ENCODE data around the gene PCSK1. TPM values are rescaled to one million over a fixed set of nuclear protein-coding genes. Genes with fewer than 3 reads are reported as not detected.

The PCSK1 gene
- total RNA-seq, 2 donors from 2014 or later: 0.52 to 4.0 TPM

DNA sequence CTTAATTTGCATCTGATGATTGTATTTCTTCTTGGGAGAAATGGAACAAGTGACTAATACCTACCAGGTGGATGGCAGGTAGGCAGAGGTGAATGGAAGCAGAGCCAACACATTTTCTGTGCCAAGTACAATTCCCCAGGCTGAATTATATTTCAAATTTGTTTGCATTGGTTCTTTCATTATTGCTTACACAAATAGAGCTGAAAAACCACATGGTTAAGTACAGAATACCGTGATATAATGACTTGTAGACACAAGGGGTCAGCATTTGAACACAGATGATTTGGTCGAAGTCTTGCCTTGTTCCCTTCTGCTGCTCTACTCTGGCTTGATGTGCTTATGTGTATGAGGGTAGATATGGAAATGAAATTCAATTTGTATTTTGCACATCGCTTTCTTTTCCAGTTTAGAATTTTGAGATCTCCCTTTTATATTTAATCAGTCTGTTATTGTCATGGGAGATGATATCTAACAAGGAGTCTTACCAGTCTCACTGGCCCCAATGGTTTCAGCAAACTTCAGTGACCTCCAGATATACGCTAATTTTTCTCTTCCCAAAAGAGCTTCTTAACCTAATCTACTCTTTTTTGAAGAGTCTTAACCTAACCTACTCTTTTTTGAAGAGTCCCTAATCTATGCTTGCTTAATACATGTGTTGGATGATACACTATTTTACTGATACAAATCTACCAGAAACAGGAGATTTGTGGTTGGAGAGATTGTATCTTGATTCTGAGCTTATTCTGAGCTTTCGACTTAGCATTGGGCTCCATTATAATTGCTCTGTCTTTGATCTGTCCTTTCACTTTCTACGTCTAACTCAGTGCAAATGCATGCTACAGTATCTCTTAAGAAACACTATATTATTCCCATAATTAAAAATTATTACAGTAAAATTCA lies 88.1 kb downstream of the PCSK1 start:
- DNase-seq (ENCODE audit: low spot score): no peak
- no peaks in the 10 kb centered on the region for H3K27me3 ChIP-seq
- no peak overlapping the region for H3K27ac ChIP-seq

DNA sequence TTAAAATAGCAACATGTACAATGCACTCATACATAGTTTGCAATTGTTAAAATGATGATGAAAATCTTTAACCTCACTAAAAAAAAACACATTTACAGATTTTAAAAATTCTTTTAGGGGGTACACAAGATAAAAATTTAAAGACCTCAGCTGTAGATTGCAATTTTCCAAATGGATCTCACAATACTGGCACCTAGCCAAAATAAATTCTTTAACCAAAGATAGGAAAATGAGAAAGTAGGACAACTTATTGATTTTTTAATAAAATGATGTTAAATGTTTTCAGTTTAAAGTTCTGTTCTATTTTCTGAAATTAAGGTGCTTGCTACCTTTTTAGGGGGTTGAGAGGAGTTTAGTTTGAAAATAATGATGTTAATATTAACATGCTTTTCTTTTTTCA lies 90.0 kb downstream of the PCSK1 start:
- Histone ChIP-seq H3K4me1 (peaks cover 0 to 23% of the 10 kb centered on the region in 2 donors), H3K9me3 (no peaks in the 10 kb centered on the region), H3K27ac (no peak overlapping the region), H3K27me3 (no peaks in the 10 kb centered on the region), H3K4me3 (no peak overlapping the region), H3K36me3 (no peaks in the 10 kb centered on the region)
- TF ChIP-seq, protein P1, sequence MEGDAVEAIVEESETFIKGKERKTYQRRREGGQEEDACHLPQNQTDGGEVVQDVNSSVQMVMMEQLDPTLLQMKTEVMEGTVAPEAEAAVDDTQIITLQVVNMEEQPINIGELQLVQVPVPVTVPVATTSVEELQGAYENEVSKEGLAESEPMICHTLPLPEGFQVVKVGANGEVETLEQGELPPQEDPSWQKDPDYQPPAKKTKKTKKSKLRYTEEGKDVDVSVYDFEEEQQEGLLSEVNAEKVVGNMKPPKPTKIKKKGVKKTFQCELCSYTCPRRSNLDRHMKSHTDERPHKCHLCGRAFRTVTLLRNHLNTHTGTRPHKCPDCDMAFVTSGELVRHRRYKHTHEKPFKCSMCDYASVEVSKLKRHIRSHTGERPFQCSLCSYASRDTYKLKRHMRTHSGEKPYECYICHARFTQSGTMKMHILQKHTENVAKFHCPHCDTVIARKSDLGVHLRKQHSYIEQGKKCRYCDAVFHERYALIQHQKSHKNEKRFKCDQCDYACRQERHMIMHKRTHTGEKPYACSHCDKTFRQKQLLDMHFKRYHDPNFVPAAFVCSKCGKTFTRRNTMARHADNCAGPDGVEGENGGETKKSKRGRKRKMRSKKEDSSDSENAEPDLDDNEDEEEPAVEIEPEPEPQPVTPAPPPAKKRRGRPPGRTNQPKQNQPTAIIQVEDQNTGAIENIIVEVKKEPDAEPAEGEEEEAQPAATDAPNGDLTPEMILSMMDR (IDR thresholded peaks at IDR 0.05): no peak
- no peak for DNase-seq (ENCODE audit: low spot score)

More for the DNA sequence above, 88.1 kb downstream of the PCSK1 start:
- Histone ChIP-seq H3K4me3 (no peak overlapping the region), H3K4me1 (peaks cover 0 to 4% of the 10 kb centered on the region in 2 donors), H3K9me3 (no peaks in the 10 kb centered on the region), H3K36me3 (no peaks in the 10 kb centered on the region)
- TF ChIP-seq, protein P1 (IDR thresholded peaks at IDR 0.05): peak; percentile 44 to 69

DNA sequence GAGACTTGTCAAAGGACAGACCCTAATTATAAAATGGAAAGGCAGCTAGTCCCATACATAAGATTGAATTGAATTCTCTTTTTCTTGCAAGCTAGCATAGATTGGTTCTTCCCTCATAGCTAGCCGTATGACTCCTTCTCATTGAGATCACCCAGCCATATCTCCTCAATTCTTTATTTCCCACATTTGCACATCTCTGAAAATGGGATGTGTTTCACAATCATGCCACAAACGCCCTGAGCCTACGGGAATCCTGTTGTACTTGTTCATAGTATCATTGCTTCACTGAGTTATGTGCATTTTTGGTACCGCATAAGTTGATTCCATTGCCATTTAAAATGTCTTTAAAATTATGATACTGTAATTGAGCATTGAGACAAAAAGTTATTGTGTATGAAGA lies 90.5 kb downstream of the PCSK1 start:
- TF ChIP-seq, protein P1 (IDR thresholded peaks at IDR 0.05): no peak
- Histone ChIP-seq H3K27ac (no peak overlapping the region), H3K4me3 (no peak overlapping the region), H3K4me1 (peaks cover 0 to 28% of the 10 kb centered on the region in 2 donors), H3K27me3 (no peaks in the 10 kb centered on the region), H3K36me3 (no peaks in the 10 kb centered on the region), H3K9me3 (no peaks in the 10 kb centered on the region)
- no peak for DNase-seq (ENCODE audit: low spot score)

Other genes with a start within 250 kb of the PCSK1 start
- gene CAST, start 229.1 kb upstream of the PCSK1 start, total RNA-seq: 100 to 1,000 TPM; 439 to 631 TPM

Data from right atrium auricular region (tissue), 2 donors.